SIG-M5 (cell line): ENCODE results near the gene COL9A3.
"Not testable (repeated sequence)": the region's sequence is repeated elsewhere in the genome, so short reads cannot be mapped to it uniquely, and the experiment has no call there.

ENCODE experiments used
- DNase-seq: peaks from one replicate; lab custom pipeline; 2025; lab: John Stamatoyannopoulos, UW

The COL9A3 gene

GRCh38 chr20:62835931-62836861 lies 19.3 kb downstream of the COL9A3 start:
- DNase-seq, result no peak

- DNase-seq, result no peak
Measured at GRCh38 chr20:62836967-62837490, 20.2 kb downstream of the COL9A3 start.

- DNase-seq, result no peak
Measured at GRCh38 chr20:62837790-62838127, 20.9 kb downstream of the COL9A3 start.

GRCh38 chr20:62838128-62838891 lies 21.5 kb downstream of the COL9A3 start:
- no peak for DNase-seq

GRCh38 chr20:62839261-62839660 lies 22.4 kb downstream of the COL9A3 start:
- DNase-seq, result no peak

- DNase-seq, result no peak
Measured at GRCh38 chr20:62839816-62840215, 23.0 kb downstream of the COL9A3 start.

GRCh38 chr20:62840244-62841197 lies 23.7 kb downstream of the COL9A3 start:
- no peak for DNase-seq

GRCh38 chr20:62841705-62842212 lies 24.9 kb downstream of the COL9A3 start:
- no peak for DNase-seq

- no peak for DNase-seq
Measured at GRCh38 chr20:62843656-62844055, 26.8 kb downstream of the COL9A3 start.

- no peak for DNase-seq
Measured at GRCh38 chr20:62844182-62844581, 27.3 kb downstream of the COL9A3 start.

- DNase-seq, result no peak
Measured at GRCh38 chr20:62845416-62846160, 28.7 kb downstream of the COL9A3 start.

GRCh38 chr20:62846166-62846890 lies 29.5 kb downstream of the COL9A3 start:
- no peak for DNase-seq

GRCh38 chr20:62848917-62849316 lies 32.1 kb downstream of the COL9A3 start:
- DNase-seq, result not testable (repeated sequence)

- DNase-seq, result no peak
Measured at GRCh38 chr20:62849431-62849830, 32.6 kb downstream of the COL9A3 start.

GRCh38 chr20:62850333-62850974 lies 33.6 kb downstream of the COL9A3 start:
- DNase-seq, result no peak

- no peak for DNase-seq
Measured at GRCh38 chr20:62852196-62852595, 35.3 kb downstream of the COL9A3 start.

- no peak for DNase-seq
Measured at GRCh38 chr20:62852841-62853240, 36.0 kb downstream of the COL9A3 start.

- not testable (repeated sequence) for DNase-seq
Measured at GRCh38 chr20:62853304-62853703, 36.5 kb downstream of the COL9A3 start.

- no peak for DNase-seq
Measured at GRCh38 chr20:62854121-62854520, 37.3 kb downstream of the COL9A3 start.

GRCh38 chr20:62855120-62855519 lies 38.3 kb downstream of the COL9A3 start:
- DNase-seq, result no peak
